Limb (tissue), 2 donors: Measurements from ENCODE around the gene ARHGAP31.

ENCODE experiments used
- DNase-seq, 2 donors: peaks; one replicate each; pipeline ENCODE4 v3.0.0-alpha.2; 2016; ENCODE audit errors: extremely low spot score in 2 of 2

Gene ARHGAP31

GRCh38 chr3:119378259-119378803, 84.1 kb downstream of the ARHGAP31 start:
- DNase-seq, result no peak

GRCh38 chr3:119380697-119381096, 86.5 kb downstream of the ARHGAP31 start:
- DNase-seq, result no peak

DNA sequence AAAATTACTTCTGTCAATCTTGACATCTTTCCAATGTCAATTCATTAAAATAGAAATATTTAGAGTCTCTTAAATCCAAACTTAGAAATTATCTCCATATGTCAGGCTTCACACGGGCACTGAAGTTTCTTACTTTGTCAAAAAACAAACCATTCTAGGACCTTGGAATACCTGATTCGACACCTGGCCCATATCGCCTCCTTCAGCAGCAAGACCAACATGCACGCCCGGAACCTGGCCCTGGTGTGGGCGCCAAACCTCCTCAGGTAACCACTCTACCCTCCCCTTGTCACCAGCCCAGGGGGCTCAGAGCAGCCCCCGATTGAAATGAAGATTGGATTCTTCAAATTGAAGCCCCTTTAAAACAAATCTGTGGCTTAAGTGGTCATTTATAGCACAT, 88.0 kb downstream of the ARHGAP31 start:
- no peak for DNase-seq

DNA sequence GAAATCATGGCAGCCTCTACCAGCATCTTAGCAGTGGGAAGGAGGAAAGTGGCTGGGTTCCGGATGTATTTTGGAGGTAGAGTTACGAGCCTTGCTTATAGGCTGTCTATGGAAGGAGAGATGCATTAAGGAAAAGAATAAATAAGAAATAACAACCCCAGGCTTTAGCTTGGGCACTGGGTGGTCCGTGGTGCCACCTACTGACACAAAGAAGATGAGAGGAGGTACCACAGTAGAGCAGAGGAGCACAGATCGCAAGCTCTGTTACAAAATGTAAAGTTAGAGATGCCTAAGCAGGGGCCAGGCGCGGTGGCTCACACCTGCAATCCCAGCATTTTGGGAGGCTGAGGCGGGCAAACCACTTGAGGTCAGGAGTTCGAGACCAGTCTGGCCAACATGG, 94.4 kb downstream of the ARHGAP31 start:
- peak in 1 of 2 donors; percentile 7 for DNase-seq

DNA sequence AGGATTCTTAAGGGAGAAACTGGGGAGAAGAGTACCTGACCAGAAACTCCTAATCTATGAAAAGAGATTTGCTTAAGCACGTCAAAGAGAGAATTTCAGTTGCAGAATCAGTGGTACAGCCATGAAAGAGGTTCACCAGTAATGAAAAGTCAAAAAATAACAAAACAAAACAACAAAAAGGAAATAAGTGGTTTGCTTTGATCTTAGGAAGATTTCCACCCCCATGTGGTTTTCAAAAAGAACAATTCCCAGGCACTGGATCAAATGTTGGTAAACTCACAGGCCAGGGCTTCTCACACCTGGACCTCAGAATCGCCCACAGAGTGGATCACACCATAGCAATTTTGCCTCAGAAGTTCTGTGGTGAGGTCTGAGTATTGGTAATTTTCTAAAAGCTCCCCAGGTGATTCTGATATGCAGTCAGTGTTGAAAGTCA, 101.8 kb downstream of the ARHGAP31 start:
- no peak for DNase-seq

DNA sequence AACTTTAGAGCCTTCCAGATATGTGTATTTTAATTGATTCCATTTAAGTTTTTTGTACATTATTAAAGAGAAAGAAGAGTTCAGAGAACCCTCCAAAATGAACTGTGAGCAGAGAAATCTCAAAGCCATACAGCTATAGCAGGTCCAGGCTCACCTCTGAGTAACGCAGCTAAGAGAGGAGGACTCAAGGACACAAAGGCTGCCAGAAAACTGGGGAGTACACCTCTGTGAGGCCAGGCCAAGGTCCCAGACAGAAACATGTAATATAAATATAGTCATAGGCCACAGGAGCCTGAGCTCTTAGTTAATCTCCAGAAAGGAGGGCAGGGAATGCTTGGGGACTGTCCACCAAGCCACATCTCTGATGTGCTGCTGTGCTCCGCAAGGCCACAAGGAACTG, 102.7 kb downstream of the ARHGAP31 start:
- DNase-seq, result no peak

- no peak for DNase-seq
Measured at GRCh38 chr3:119400466-119400865, 106.3 kb downstream of the ARHGAP31 start.

DNA sequence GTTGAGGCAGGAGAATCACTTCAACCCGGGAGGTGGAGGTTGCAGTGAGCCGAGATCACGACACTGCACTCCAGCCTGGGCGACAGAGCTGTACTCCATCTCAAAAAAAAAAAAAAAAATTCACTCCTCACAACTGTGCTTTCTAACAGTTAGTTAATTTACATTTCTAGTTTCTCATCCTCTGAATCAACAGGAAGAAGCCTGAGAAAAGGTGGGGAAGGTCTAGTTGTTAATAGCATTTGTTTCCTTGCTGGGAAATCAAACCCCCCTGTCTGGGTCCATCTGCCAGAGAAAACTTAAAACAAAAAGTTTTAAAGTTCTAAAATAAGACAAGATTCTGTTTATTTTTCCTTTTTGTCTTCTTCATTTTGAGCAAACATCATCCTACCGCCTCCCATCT, 106.9 kb downstream of the ARHGAP31 start:
- DNase-seq, result no peak

GRCh38 chr3:119401503-119402440, 107.6 kb downstream of the ARHGAP31 start:
- DNase-seq, result no peak

DNA sequence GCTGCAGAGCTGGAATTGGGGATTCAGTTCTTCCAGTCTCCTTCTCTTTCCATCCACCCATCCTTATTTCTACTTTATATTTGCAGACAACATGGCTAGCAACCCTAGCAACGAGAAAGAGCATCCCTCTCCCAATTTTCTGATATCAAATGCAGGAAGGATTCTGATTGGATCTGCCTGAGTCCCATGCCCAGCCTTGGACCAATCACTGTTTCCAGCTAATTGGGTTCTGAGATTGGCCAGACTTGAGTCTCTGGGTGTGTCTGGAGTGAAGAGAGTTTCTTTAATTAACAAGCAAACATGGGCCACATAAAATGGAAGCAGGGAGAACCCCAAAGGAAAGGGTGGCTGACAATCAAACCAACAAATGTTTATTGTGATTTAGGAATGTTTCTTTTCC, 108.6 kb downstream of the ARHGAP31 start:
- no peak for DNase-seq

- no peak for DNase-seq
Measured at GRCh38 chr3:119403201-119403600, 109.0 kb downstream of the ARHGAP31 start.

- DNase-seq, result no peak
Measured at GRCh38 chr3:119405315-119405714, 111.1 kb downstream of the ARHGAP31 start.

DNA sequence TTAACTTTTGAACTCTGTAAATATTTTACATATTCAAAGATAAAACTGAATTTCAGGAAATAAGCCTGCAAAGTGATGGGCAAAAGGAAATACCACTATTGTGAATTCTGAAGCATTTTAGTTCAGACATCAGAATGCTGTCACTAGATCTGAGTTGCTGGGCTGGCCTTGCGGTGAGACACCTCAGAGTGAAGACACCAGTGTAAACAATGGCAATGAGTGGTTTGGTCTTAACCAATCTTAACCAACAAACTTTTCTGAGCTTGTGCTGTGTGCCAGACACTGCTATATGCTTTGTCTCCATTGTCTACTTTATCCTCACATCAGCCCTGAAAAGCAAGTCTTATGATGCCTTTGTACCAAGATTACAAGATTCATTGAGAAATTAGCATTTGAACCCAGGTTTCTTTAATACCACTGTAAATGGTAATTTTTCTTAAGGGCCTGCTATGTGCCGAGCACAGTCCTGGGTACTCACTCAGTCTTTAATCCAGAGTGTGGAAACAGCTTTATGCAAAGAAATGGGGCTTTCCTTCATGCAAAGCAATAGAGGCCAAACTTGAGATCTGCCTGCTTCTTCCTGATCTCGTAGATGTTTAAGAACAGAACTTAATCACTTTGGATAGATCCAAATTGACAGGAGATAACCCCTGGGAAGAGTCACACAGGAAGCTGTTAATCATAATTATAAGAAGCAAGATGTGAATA, 114.2 kb downstream of the ARHGAP31 start:
- no peak for DNase-seq

GRCh38 chr3:119409844-119410243, 115.7 kb downstream of the ARHGAP31 start:
- DNase-seq, result no peak

DNA sequence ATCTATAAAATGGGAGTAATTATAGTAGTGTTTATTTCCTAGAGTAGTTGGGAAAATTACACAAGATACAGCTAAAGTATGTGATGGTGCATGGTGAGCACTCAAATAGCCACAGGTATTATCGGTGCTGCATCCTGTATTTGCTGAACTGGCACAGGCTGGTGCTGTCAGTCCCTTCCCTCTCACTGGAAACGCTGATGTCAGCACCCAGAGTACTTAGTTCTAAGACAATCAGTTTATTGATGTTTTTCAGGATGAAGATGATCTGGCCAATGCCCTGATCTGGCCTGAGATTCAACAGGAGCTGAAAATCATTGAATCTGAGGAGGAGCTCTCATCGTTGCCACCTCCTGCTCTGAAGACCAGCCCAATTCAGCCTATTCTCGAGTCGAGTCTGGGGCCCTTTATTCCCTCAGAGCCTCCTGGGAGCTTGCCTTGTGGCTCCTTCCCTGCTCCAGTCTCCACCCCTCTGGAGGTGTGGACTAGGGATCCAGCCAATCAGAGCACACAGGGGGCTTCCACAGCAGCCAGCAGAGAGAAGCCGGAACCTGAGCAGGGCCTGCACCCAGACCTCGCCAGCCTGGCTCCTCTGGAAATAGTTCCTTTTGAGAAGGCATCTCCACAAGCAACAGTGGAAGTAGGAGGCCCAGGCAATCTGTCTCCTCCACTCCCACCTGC, 119.6 kb downstream of the ARHGAP31 start:
- DNase-seq, result no peak

DNA sequence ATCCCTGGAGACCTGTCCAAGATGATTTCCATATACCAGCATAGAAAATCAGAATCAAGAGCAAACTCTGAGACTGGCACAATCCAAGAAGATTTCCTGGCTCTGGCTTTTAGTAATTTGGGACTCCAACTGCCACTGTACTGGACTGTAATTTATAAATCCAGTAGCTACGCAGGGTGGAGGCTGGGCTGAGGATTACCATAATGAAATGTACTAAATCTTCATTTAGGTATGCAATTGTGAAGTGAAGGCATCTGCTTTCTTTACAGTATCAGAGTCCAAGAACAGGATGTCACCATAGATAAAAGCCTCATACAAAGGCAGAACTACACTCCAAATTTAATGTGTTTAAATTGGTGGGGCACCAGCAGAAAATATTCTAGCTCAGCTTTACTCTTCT, 122.7 kb downstream of the ARHGAP31 start:
- DNase-seq, result no peak

DNA sequence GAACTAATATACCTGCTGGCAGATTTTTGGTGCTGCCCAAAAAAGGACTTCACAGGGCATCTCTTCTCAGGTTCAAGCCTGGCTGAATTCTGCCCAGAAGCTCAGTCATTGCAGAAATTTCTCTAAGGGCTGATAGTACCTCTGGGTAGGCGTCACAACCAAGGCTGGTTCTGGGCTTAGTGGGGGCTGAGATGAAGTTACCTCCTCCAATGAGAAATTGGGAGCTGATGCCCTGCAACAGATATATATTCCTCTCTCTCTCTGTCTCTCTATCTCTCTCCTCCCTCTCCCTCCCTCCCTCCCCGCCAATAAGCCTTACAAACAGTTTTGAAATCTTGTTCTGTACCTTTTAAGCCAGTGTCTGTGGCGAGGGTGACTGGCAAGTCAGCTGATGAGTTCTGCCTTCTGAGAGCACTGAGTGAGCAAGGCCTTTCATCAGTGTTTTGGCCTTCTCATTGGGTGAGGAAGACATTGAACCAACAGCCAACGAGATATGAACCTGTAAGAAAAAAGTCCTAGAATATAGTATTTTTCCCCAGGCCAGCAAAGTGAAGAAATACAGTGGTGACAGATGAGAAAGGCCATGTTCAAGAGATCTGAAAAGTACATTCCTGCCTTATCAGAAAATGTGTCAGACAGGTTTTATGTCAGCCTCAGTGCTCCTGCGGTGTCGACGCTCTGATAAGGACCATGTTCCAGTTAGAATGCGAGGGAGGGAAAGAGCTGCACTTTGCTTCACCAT, 123.8 kb downstream of the ARHGAP31 start:
- DNase-seq, result no peak

GRCh38 chr3:119418641-119419040, 124.5 kb downstream of the ARHGAP31 start:
- DNase-seq, result no peak

DNA sequence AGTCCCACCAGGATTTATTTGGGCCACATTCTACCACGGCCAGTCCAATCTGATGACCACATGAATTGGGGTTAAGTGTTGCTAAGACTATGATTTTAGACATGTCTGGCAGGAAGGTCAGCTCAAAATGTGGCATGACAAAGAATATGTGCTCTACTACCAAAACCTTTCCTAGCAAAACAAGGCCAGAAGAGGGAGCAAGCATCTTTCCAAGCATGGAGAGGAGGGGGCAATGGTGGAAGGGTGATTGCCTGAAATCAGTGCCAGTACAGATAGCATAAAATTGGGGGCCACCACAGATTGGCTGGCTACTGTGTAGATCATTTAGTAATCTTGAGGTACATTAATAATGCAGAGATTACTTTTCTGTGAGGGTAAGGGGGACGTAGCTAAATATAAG, 126.0 kb downstream of the ARHGAP31 start:
- DNase-seq, result no peak

GRCh38 chr3:119427669-119428068, 133.5 kb downstream of the ARHGAP31 start:
- DNase-seq, result no peak

GRCh38 chr3:119428538-119428937, 134.4 kb downstream of the ARHGAP31 start:
- DNase-seq, result no peak
